Measurements from ENCODE around the gene CD55. TPM values are rescaled to one million over a fixed set of nuclear protein-coding genes. Genes with fewer than 3 reads are reported as not detected.

Gene CD55
- total RNA-seq, 1 experiment from 2014 or later = 17.3 TPM

- no CpG with 5 or more reads among the region's 3 CpGs for WGBS (ENCODE audit: extremely low coverage, insufficient read length, low lambda C conversion rate)
Observed at GRCh38 chr1:207280706-207281105, 40.8 kb upstream of the CD55 start.

More at GRCh38 chr1:207280706-207281105, 40.8 kb upstream of the CD55 start:
- Histone ChIP-seq H2BK12ac (ENCODE audit: insufficient read length, low read depth, low read length) (no peak overlapping the region), H3K56ac (ENCODE audit: insufficient read length, low read depth, low read length) (no peak overlapping the region), H3K79me1 (ENCODE audit: insufficient read depth, low read depth, low read length, poor library complexity, severe bottlenecking) (no peaks in the 10 kb centered on the region), H3K18ac (ENCODE audit: insufficient read length, low read depth, low read length) (no peak overlapping the region), H3K14ac (ENCODE audit: insufficient read depth, low read length) (no peak overlapping the region), H2AK5ac (ENCODE audit: insufficient read length, low read length) (no peak overlapping the region), H3K23ac (ENCODE audit: insufficient read length, low read depth, low read length) (no peak overlapping the region), H3K79me2 (ENCODE audit: insufficient read depth, low read length) (no peaks in the 10 kb centered on the region), H3K4me1 (ENCODE audit: insufficient read depth, low read length) (no peaks in the 10 kb centered on the region), H2BK20ac (ENCODE audit: low read depth, low read length, poor library complexity, severe bottlenecking) (no peak overlapping the region), H4K91ac (ENCODE audit: insufficient read length, low read depth, low read length) (no peak overlapping the region), H3K27ac (ENCODE audit: insufficient read length, low read depth, low read length) (no peak overlapping the region), H3K4me2 (ENCODE audit: insufficient read depth, insufficient read length, low read length) (no peak overlapping the region), H4K5ac (ENCODE audit: insufficient read length, low read depth, low read length) (no peak overlapping the region), H3K9me3 (ENCODE audit: control insufficient read depth, low read depth, low read length) (no peaks in the 10 kb centered on the region), H3T11ph (ENCODE audit: low read length) (no peak overlapping the region), H3K4ac (ENCODE audit: low read depth, low read length) (no peak overlapping the region), H2BK15ac (ENCODE audit: low read depth, low read length) (no peak overlapping the region), H3K9ac (ENCODE audit: extremely low read depth, insufficient read length, low read length) (no peak overlapping the region), H4K20me1 (ENCODE audit: control insufficient read depth, insufficient read depth, insufficient read length) (no peaks in the 10 kb centered on the region), H3K27me3 (ENCODE audit: insufficient read depth, low read length) (no peaks in the 10 kb centered on the region), H3K23me2 (ENCODE audit: insufficient read length, low read depth, low read length, poor library complexity, severe bottlenecking) (no peaks in the 10 kb centered on the region), H2BK5ac (ENCODE audit: insufficient read length, low read length) (no peak overlapping the region), H2BK120ac (ENCODE audit: low read depth, low read length, poor library complexity, severe bottlenecking) (no peak overlapping the region), H2AFZ (ENCODE audit: low read length) (no peak overlapping the region), H4K8ac (replicated peaks; ENCODE audit: insufficient read length, low read depth, low read length) (no peak overlapping the region)
- H3K27ac Mint-ChIP-seq = no peak overlapping the region
- no peaks in the 10 kb centered on the region for H3K27me3 Mint-ChIP-seq (ENCODE audit: low read depth)
- no peak for TF ChIP-seq CTCF (conservative IDR thresholded peaks at IDR 0.05)
- no peak overlapping the region for H3K4me3 Mint-ChIP-seq
- no peak for DNase-seq
- peaks cover 0 to 3% of the 10 kb centered on the region in 2 experiments; a peak in 1 of 5 replicates for H3K9me3 Mint-ChIP-seq
- H3K4me1 Mint-ChIP-seq = no peaks in the 10 kb centered on the region
- H3K36me3 Mint-ChIP-seq (ENCODE audit: insufficient read depth in 1 of 3, low read depth in 3 of 3) = no peaks in the 10 kb centered on the region
